HG03575 (cell line): ENCODE data around the gene CDKL4.
"Not testable (repeated sequence)": the region's sequence is repeated elsewhere in the genome, so short reads cannot be mapped to it uniquely, and the experiment has no call there.

Experiments used
- ATAC-seq: cut with Tn5 transposase; IDR thresholded peaks from one replicate; pipeline ENCODE4 v1.9.1; 2021; ENCODE audit not compliant: unreplicated experiment, insufficient number of reproducible peaks, low FRiP score; ENCODE audit errors: extremely low read depth

Gene CDKL4

GRCh38 chr2:39188960-39189494 is 54.7 kb downstream of the CDKL4 start:
- no peak for ATAC-seq

GRCh38 chr2:39183673-39184072 is 60.1 kb downstream of the CDKL4 start:
- ATAC-seq, result no peak

GRCh38 chr2:39181297-39181696 is 62.5 kb downstream of the CDKL4 start:
- ATAC-seq, result no peak

GRCh38 chr2:39179974-39180960 is 63.5 kb downstream of the CDKL4 start:
- ATAC-seq, result no peak

- no peak for ATAC-seq
These were observed 65.0 kb downstream of the CDKL4 start for GRCh38 chr2:39178756-39179155.

- no peak for ATAC-seq
These were observed 66.8 kb downstream of the CDKL4 start for GRCh38 chr2:39176997-39177396.

- ATAC-seq, result no peak
These were observed 68.6 kb downstream of the CDKL4 start for GRCh38 chr2:39175026-39175812.

GRCh38 chr2:39174022-39174421 is 69.7 kb downstream of the CDKL4 start:
- no peak for ATAC-seq

GRCh38 chr2:39172047-39172706 is 71.6 kb downstream of the CDKL4 start:
- ATAC-seq, result not testable (repeated sequence)

GRCh38 chr2:39171621-39172020 is 72.1 kb downstream of the CDKL4 start:
- no peak for ATAC-seq

- no peak for ATAC-seq
These were observed 79.7 kb downstream of the CDKL4 start for GRCh38 chr2:39164089-39164488.

GRCh38 chr2:39160982-39161381 is 82.8 kb downstream of the CDKL4 start:
- ATAC-seq, result no peak

GRCh38 chr2:39159283-39159682 is 84.5 kb downstream of the CDKL4 start:
- no peak for ATAC-seq

- no peak for ATAC-seq
These were observed 85.4 kb downstream of the CDKL4 start for GRCh38 chr2:39158351-39158750.

GRCh38 chr2:39156846-39157245 is 86.9 kb downstream of the CDKL4 start:
- no peak for ATAC-seq

- no peak for ATAC-seq
These were observed 87.7 kb downstream of the CDKL4 start for GRCh38 chr2:39156107-39156506.

GRCh38 chr2:39155573-39155972 is 88.2 kb downstream of the CDKL4 start:
- not testable (repeated sequence) for ATAC-seq

GRCh38 chr2:39154944-39155343 is 88.8 kb downstream of the CDKL4 start:
- ATAC-seq, result no peak

GRCh38 chr2:39153312-39153711 is 90.5 kb downstream of the CDKL4 start:
- no peak for ATAC-seq
